Keratinocyte (primary cell): ENCODE results near the gene RFX8. TPM values are rescaled to one million over a fixed set of nuclear protein-coding genes. Genes with fewer than 3 reads are reported as not detected.

Experiments
- DNase-seq: peaks from one replicate; pipeline ENCODE4 v3.0.0-alpha.2; 2011; ENCODE audit warnings: low read depth, missing footprints, low spot score
- FAIRE-seq: peaks from 2 replicates; lab custom pipeline; 2011; peaks lifted over from hg19 to GRCh38; lab: Jason Lieb, UNC
- H2AFZ ChIP-seq: 2 replicates; pipeline ENCODE4 v1.6.0; 2012; ENCODE audit warnings: low read length, control low read depth, inconsistent platforms; ENCODE audit not compliant: control insufficient read depth
- H3K27ac ChIP-seq: 2 replicates; pipeline ENCODE4 v1.5.1; 2011; ENCODE audit warnings: low read length; ENCODE audit not compliant: control insufficient read depth, insufficient read depth
- H3K27me3 ChIP-seq: 3 replicates; pipeline ENCODE4 v1.6.0; 2011; ENCODE audit warnings: low read length; ENCODE audit not compliant: control insufficient read depth, insufficient read depth; ENCODE audit errors: extremely low read depth
- H3K36me3 ChIP-seq, 2 experiments: 2 replicates in 1 of 2; 3 replicates in 1 of 2; pipeline ENCODE4 v1.5.1; 2011; ENCODE audit warnings: low read length in 2 of 2, mild to moderate bottlenecking in 1 of 2; ENCODE audit not compliant: control insufficient read depth in 2 of 2, insufficient read depth in 2 of 2; ENCODE audit errors: extremely low read depth in 1 of 2
- H3K4me1 ChIP-seq: 3 replicates; pipeline ENCODE4 v1.5.1; 2011; ENCODE audit warnings: low read length; ENCODE audit not compliant: control insufficient read depth, insufficient read depth; ENCODE audit errors: extremely low read depth
- H3K4me2 ChIP-seq: 3 replicates; pipeline ENCODE4 v1.6.0; 2011; ENCODE audit warnings: low read depth, low read length; ENCODE audit not compliant: control insufficient read depth, insufficient read depth; ENCODE audit errors: extremely low read depth
- H3K4me3 ChIP-seq, 3 experiments: fragments of 200-600 bp in 1 of 3; sonication (generic) in 1 of 3; 2 replicates in 2 of 3; 3 replicates in 1 of 3; pipeline ENCODE4 v1.5.1; 2011 to 2016; ENCODE audit warnings: low read length in 3 of 3, mild to moderate bottlenecking in 3 of 3, control low read depth in 2 of 3, inconsistent platforms in 1 of 3, low read depth in 1 of 3, mixed read lengths in 1 of 3, mixed run types in 1 of 3, moderate library complexity in 1 of 3; ENCODE audit not compliant: control insufficient read depth in 2 of 3, insufficient read depth in 2 of 3; ENCODE audit errors: extremely low read depth in 1 of 3
- H3K79me2 ChIP-seq: 2 replicates; pipeline ENCODE4 v1.6.0; 2012; ENCODE audit warnings: low read length; ENCODE audit not compliant: control insufficient read depth, insufficient read depth
- H3K9ac ChIP-seq: 3 replicates; pipeline ENCODE4 v1.6.0; 2011; ENCODE audit warnings: low read length; ENCODE audit not compliant: control insufficient read depth, insufficient read depth; ENCODE audit errors: extremely low read depth
- H3K9me1 ChIP-seq: 3 replicates; pipeline ENCODE4 v1.6.0; 2011; ENCODE audit warnings: low read length; ENCODE audit not compliant: control insufficient read depth, insufficient read depth; ENCODE audit errors: extremely low read depth
- H3K9me3 ChIP-seq: 2 replicates; pipeline ENCODE4 v1.5.1; 2012; ENCODE audit warnings: low read depth, low read length; ENCODE audit not compliant: control insufficient read depth
- H4K20me1 ChIP-seq: 3 replicates; pipeline ENCODE4 v1.6.0; 2011; ENCODE audit warnings: low read length; ENCODE audit not compliant: control insufficient read depth, insufficient read depth; ENCODE audit errors: extremely low read depth
- CTCF ChIP-seq, 3 experiments: IDR thresholded peaks in 1 of 3; conservative IDR thresholded peaks in 1 of 3; optimal IDR thresholded peaks in 1 of 3; 2 replicates in 2 of 3; 3 replicates in 1 of 3; pipeline versions ENCODE3 to v1.5.1; 2011; ENCODE audit warnings: low read length in 3 of 3, mild to moderate bottlenecking in 3 of 3, moderate library complexity in 2 of 3, control low read depth in 1 of 3, inconsistent platforms in 1 of 3; ENCODE audit not compliant: insufficient read depth in 2 of 3; ENCODE audit errors: extremely low read depth in 1 of 3
- EZH2 ChIP-seq: IDR thresholded peaks from one replicate; pipeline ENCODE4 v1.6.1; 2012; ENCODE audit warnings: inconsistent platforms, mild to moderate bottlenecking, low read length, moderate library complexity
- dilution Hi-C: fragments of 300-500 bp; cut with MboI; formaldehyde crosslinking; loops from one replicate; pipeline ENCODE4 v1.7.0; 2020; ENCODE audit warnings: low sequenced_read_pairs; ENCODE audit not compliant: extremely low pct_ligation_motif_present
- polyA plus RNA-seq, 5 experiments: library from polyadenylated mRNA; depleted of rRNA in 3 of 5; stranded (reverse) in 3 of 5; stranded (forward) in 1 of 5; unstranded in 1 of 5; fragments of >200 nt; gene quantifications; 1 replicate in 1 of 5; 2 replicates in 3 of 5; 3 replicates in 1 of 5; pipeline versions ENCODE4 v1.2.1 to v1.2.3, GENCODE V29; 2011 to 2012; ENCODE audit warnings: missing spikeins in 2 of 5, low read depth in 1 of 5, low replicate concordance in 1 of 5

Gene RFX8
- polyA plus RNA-seq, 1 donor (not counting 4 experiments of a cell fraction or from before 2014, with no cell fraction given), result 0.05 TPM

GRCh38 chr2:101356055-101356454 is 118.9 kb downstream of the RFX8 start:
- H3K4me2 ChIP-seq, result peak overlapping the region; percentile 61
- no peak for DNase-seq
- H3K9me3 ChIP-seq, result no peaks in the 10 kb centered on the region
- H3K9me1 ChIP-seq, result no peaks in the 10 kb centered on the region
- no peaks in the 10 kb centered on the region for H3K79me2 ChIP-seq
- H3K9ac ChIP-seq, result no peak overlapping the region
- FAIRE-seq, result no peak
- H3K27ac ChIP-seq, result peak overlapping the region; percentile 56
- H3K4me3 ChIP-seq, result no peak overlapping the region
- H2AFZ ChIP-seq, result no peak overlapping the region
- H3K27me3 ChIP-seq, result no peaks in the 10 kb centered on the region
- peaks cover 45% of the 10 kb centered on the region for H3K4me1 ChIP-seq
- no peaks in the 10 kb centered on the region for H4K20me1 ChIP-seq
- no peaks in the 10 kb centered on the region for H3K36me3 ChIP-seq
- dilution Hi-C loops, result no loop called here
- TF ChIP-seq CTCF (optimal IDR thresholded peaks at IDR 0.05 in 1 of 3, IDR thresholded peaks at IDR 0.05 in 1 of 3, conservative IDR thresholded peaks at IDR 0.05 in 1 of 3; ENCODE audit: extremely low read depth in 1 of 3, insufficient read depth in 2 of 3, low read length in 3 of 3), result no peak
- no peak for TF ChIP-seq EZH2

GRCh38 chr2:101355401-101356054 is 119.4 kb downstream of the RFX8 start:
- TF ChIP-seq EZH2, result no peak
- no peak for TF ChIP-seq CTCF (optimal IDR thresholded peaks at IDR 0.05 in 1 of 3, IDR thresholded peaks at IDR 0.05 in 1 of 3, conservative IDR thresholded peaks at IDR 0.05 in 1 of 3; ENCODE audit: extremely low read depth in 1 of 3, insufficient read depth in 2 of 3, low read length in 3 of 3)
- Histone ChIP-seq H3K9me1 (no peaks in the 10 kb centered on the region), H3K27ac (peak overlapping the region; percentile 56), H3K4me3 (no peak overlapping the region), H3K4me1 (peaks cover 40% of the 10 kb centered on the region), H3K27me3 (no peaks in the 10 kb centered on the region), H3K4me2 (peak overlapping the region; percentile 61), H4K20me1 (no peaks in the 10 kb centered on the region), H3K79me2 (no peaks in the 10 kb centered on the region), H3K36me3 (no peaks in the 10 kb centered on the region), H2AFZ (no peak overlapping the region), H3K9ac (no peak overlapping the region), H3K9me3 (no peaks in the 10 kb centered on the region)
- FAIRE-seq (peak; percentile 85), DNase-seq (peak; percentile 88)
- dilution Hi-C loops, result no loop called here
